GM18519 (cell line): ENCODE data around the gene ADAMTS18.
"Not testable (repeated sequence)": the region's sequence is repeated elsewhere in the genome, so short reads cannot be mapped to it uniquely, and the experiment has no call there.

Experiments used
- ATAC-seq: cut with Tn5 transposase; IDR thresholded peaks from one replicate; pipeline ENCODE4 v1.9.1; 2021; ENCODE audit warnings: mild to moderate bottlenecking, moderate library complexity; ENCODE audit not compliant: unreplicated experiment, low FRiP score

Gene ADAMTS18

DNA sequence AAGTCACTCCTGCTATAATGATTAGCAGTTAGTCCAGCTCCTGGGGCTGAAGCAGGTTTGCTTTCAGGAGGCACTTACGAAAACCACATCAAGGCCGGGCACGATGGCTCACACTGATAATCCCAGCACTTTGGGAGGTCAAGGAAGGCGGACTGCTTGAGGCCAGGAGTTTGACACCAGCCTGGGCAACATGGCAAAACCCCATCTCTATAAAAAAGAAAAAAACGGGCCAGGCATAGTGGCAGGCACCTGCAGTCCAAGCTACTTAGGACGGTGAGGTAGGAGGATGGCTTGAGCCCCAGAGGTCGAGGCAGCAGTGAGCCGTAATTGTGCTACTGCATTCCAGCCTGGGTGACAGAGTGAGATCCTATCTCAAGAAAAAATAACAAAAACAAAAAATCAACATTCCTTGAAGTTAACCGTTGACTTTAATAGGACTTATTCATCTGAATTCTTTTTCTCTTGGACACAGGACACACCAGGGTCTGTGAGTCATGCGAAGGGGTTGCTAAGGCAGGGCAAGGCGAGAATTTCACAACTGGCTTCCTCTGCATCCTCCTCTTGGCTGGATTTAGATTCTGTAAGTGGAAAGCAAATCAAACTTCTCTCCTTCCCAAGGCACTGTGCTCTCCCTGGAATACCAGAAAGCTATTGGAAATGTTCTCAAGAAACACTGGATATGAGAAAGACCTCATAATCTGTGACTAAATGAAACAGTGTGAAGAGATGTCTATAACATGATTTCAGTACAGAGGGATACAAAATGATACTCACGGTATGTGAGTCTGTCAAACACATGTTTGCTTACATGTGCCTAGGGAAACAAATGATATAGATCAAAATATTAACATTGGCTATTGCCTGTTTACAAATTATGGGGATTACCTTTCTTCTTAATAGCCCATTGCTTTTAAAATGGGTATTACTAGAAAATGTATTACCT is 136.1 kb downstream of the ADAMTS18 start:
- no peak for ATAC-seq

- ATAC-seq, result no peak
Observed at GRCh38 chr16:77297996-77298395, 136.8 kb downstream of the ADAMTS18 start.

- no peak for ATAC-seq
Observed at GRCh38 chr16:77295896-77296295, 138.9 kb downstream of the ADAMTS18 start.

DNA sequence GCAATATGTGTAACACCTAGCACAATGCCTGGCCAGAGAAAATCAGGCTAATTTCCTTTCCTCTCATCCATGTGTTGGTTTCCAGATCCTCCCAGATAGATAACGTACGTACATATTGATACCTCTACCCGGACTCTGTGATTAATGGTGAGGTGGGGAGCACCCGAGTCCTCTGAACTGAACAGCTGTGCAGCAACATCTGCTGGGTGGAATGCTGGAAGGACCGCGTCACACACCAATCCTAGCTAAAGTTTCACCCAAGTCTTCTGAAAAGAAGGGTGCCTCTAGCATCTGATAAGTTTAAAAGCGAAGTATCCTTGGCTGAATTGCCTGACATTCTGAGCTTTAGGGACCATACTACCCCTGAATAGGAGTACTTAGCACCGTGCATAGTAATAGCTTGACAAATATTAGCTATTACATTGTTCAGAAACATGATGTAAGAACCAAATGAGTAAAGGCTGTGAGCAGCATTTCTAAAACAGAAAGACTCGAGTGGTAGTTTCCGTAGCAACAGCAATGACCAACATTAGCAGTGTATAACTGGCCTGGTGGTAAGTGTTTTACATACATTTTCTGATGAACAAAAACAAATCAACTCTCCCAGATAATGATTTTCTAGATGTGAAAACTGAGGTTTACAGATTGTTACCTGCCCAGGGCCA is 144.3 kb downstream of the ADAMTS18 start:
- ATAC-seq, result no peak

GRCh38 chr16:77289331-77289809 is 145.5 kb downstream of the ADAMTS18 start:
- ATAC-seq, result no peak

DNA sequence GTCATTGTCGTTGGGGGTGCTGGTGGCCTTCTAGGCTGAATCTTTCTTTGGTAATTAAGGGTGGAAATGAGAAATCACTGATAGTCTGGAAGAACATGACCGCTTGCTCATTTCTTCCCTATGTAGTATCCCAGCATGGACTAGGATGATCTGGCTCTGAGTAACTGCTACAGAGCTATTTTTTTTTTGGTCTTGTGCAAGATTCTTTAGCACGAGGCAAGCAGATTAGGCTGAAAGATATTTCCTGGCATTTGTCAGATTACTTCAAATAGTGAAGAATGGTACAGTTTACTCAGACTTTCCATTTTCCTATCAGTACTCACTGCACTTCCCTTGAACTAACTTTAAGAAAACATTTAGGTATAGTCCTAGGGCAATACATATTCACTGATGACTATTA is 146.6 kb downstream of the ADAMTS18 start:
- ATAC-seq, result no peak

DNA sequence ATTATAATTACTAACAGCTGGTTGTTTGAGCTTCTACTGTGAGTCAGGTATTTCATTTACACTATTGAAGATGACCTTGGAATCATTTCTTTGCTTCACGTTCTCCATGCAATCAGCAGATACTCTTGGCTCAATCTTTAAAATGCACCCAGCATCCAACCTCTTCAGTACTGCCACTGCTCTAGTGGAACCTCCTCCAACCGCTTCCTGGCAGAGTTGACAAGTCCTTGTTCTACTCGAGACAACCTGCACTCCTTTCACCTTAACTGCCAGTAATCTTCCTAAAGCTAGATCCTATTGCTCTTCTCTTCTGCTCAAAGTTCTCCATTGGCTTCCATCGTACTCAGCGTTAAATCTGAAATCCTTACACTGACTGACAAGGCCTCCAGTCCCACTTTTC is 149.2 kb downstream of the ADAMTS18 start:
- no peak for ATAC-seq

DNA sequence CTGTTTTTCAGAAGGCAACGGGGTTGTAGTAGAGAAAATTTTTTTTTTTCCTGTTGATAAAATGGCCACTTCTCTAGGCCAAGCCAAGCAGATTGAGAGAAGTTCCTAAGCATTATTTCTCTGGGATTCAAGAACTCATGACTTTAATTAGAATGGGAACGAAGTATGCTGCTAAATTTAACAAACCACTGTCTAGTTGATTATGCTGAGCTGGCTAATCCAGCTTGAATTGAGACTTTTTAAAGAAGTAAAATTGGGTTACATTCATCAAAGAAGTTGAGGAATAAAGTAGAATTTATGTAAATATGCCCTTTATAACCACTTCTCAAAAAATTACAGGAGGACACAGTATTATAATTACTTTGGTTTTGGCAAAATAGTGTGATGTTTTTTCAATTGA is 152.5 kb downstream of the ADAMTS18 start:
- ATAC-seq, result no peak

GRCh38 chr16:77279316-77279715 is 155.5 kb downstream of the ADAMTS18 start:
- ATAC-seq, result not testable (repeated sequence)

- no peak for ATAC-seq
Observed at GRCh38 chr16:77277571-77277970, 157.3 kb downstream of the ADAMTS18 start.

DNA sequence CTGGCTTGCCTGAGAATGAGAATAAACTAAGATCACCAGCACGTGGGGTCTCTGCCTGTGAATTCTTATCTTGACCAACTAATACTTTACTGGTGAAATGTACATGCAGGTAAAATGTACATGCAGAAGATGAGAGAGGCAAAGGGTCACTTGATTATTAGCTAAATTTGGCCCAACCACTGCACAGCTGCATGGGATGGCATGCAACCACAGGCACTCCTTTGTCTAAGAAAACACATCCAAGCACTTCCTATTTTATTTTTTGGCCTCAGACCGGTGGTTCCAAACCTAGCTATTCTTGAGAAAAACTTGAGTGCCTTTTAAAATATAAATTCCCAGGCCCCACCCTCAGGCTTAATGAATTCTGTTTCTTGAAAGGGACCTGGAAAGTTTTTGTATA is 157.7 kb downstream of the ADAMTS18 start:
- ATAC-seq, result no peak

DNA sequence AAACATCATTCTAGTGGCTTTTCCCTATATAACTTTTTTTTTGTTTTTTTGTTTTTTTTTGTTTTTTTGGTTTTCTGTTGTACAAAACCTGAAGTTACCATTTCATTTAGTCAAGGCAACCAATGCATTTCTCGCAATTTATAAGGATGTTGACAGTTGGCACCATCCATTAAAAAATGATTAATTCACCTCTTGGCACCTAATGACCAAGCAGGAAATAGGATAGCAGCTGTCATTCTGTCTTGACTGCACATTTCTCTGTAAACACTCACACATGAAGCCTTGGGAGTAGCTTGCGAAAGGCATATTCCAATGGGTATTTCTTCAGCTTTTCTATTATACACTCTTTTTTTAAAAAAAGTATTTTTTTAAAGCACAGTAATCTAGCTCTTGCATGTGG is 158.2 kb downstream of the ADAMTS18 start:
- ATAC-seq, result no peak

GRCh38 chr16:77275303-77275702 is 159.5 kb downstream of the ADAMTS18 start:
- not testable (repeated sequence) for ATAC-seq

DNA sequence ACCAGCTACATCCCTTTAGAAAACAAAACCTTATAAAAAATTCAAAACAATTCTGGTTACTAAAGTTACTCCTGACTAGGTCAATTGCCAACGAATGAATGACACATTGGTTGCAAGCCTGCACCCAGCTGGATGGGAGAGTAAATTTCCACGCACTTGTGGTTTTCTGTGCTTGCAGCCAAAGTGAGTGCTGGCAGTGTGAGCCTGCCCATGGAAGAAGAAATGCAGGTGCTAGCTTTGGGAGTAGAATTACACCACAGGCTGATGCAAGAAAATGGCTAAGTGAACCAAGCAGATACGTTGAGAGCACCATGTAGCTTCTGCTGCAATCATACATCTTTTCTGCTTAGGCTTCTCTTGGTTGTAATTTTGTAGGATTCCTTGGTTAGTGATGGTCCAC is 161.0 kb downstream of the ADAMTS18 start:
- ATAC-seq, result no peak

DNA sequence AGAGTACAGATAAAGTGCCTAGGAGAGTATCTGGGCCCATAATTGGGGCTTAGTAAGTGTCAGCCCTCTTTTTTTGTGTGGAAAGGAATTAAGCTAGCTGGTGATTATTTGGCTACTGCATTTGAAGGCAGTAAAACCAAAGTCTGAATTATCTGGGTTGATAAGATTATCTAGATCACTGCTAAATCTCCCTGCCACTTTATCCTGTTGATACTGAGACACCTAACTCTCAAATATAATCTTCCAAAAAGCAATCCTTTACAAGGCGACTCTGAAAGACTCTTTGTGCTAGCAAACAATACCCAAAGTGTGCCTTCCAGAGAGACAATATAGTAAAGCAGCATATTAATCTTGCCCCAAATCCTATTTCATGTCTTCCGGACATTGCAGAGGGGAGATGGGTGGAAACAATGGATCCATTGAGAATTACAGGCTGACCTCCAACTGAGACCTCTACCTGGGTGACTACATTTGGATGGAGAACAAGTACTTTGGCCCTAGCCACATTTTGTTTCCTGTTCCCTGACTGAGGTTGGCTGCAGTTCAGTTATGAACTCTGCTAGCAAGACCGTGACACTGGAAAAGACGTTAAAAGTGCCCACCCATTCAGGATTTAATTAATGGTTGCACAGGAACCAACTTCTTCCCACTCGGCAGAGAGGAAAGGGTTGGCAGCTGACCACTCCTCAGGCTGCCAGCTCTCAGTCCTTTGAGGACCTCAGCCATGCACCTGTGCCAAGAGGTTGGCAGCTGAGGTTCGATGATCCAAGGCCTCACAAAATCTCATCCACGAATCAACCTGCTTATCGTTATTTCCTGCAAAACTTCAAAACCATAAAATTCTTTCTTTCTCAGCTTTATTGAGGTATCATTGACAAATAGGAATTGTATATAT is 163.1 kb downstream of the ADAMTS18 start:
- ATAC-seq, result no peak

GRCh38 chr16:77266185-77266584 is 168.6 kb downstream of the ADAMTS18 start:
- not testable (repeated sequence) for ATAC-seq

DNA sequence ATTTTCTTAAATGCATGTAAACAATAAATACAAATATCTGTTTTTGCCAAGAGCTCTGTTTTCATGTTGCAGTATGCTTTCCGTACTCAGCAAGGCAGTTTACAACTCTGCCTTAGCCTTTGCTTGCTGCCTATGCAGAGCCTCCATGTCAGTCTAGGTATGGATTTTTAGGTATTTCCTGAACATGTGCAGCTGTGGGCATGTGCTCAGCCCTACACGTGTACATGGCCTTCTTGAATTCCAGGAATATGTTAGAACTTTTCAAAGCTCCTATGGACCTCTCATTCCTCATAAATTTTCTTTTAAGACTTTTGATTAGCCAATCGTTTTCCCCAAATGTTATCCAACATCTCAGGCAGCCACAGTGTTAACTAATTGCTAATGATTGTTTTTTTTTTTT is 171.9 kb downstream of the ADAMTS18 start:
- ATAC-seq, result no peak

- no peak for ATAC-seq
Observed at GRCh38 chr16:77250400-77250799, 184.4 kb downstream of the ADAMTS18 start.

GRCh38 chr16:77246150-77246549 is 188.7 kb downstream of the ADAMTS18 start:
- no peak for ATAC-seq

- ATAC-seq, result not testable (repeated sequence)
Observed at GRCh38 chr16:77242471-77242870, 192.4 kb downstream of the ADAMTS18 start.

GRCh38 chr16:77238593-77238992 is 196.2 kb downstream of the ADAMTS18 start:
- no peak for ATAC-seq
